GM18858 (cell line): ENCODE data around the gene ADSS1.
"Not testable (repeated sequence)": the region's sequence is repeated elsewhere in the genome, so short reads cannot be mapped to it uniquely, and the experiment has no call there.

Experiments
- ATAC-seq: cut with Tn5 transposase; IDR thresholded peaks from one replicate; pipeline ENCODE4 v1.9.1; 2021; ENCODE audit not compliant: unreplicated experiment

Gene ADSS1

DNA sequence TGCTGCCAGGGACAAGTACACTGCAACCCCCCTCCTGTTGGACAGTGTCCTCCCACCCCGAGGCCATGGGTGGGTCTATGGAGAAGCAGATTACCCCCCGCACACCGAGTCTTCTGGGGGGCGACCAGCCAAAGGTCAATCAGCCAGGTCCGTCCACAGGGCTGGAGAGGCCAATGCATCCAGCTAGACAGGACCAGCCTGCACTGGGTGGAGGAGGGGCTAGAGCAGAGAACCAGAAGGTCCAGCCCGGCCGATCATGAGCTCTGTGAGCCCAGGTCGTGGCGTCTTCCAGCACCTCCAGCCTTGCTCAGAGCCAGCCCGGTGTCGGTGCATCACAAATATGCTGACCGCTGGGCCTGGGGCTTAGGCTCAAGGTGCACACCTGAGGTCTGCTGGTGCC is 8.2 kb upstream of the ADSS1 start:
- ATAC-seq, result no peak

DNA sequence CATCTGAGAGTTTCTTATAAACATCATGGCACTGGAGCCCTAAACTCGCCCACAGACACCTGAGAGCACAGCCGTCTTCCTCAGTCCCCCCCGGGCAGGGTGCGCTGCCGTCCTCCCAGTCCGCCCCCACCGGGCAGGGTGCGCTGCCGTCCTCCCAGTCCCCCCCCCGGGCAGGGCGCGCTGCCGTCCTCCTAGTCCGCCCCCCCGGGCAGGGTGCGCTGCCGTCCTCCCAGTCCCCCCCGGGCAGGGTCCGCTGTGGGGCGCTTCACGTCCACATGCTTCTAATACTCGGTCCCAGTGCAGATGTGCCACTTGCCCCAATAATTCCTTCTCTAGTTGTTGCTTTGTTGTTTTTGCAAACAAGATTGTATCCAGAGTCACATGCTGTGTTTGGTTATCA is 6.9 kb upstream of the ADSS1 start:
- no peak for ATAC-seq

DNA sequence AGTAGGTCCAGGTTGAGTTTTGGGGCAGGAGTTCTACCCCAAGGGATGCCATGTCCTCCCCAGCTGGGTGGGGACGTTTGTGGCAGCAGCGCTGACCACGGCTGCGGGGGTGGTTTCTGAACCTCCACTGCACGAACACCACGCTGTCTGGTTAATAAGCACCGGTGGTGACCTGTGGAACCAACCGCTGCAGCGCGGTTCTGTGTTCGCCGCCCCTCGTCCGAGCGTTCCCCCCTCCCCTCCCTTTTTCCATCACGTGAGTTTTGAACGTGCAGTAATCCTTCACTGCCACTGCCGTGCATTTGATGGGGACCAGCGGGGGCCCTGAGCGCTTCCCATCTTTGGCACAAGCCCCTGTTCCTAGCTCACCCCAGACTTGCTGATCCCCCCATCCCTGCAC is 6.4 kb upstream of the ADSS1 start:
- ATAC-seq, result no peak

DNA sequence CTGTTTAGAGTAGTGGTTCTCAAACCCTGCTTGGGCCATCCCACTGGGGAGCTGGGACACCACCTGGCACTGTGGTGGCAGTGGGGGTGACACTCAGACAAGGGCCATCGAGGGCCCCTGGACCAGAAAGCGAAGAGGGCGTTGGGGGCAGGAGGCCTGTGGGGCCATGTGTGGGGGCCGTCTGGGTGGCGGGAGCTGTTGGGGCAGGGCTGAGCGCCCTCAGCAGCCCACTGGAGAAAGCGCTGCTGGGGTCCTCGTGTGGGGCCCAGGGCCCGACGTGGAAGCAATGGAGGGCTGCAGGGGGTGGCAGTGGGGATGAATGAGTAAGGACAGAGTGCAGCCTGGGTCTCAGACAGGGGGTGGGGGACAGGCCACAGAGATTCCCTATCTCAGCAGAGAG is 5.9 kb upstream of the ADSS1 start:
- no peak for ATAC-seq

DNA sequence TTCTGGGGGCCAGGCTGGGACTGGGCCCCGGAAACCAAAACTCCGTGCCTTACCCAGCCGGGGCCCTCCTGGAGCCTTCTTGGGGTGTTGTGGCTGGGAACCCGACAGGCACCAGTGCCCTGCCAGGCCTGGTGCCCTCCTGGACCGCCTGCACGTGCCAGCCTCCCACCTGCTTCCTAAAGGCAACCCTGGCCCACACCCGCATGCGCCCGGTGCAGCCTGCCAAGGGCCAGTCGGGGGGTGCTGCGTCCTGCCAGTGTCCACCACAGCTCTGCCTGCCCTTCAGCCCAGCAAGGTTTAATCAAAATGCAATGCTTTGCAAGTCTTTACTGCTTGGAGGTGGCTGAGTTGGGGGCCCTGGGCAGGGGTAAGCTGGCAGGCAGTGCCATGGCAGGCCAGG is 5.2 kb upstream of the ADSS1 start:
- ATAC-seq, result no peak

DNA sequence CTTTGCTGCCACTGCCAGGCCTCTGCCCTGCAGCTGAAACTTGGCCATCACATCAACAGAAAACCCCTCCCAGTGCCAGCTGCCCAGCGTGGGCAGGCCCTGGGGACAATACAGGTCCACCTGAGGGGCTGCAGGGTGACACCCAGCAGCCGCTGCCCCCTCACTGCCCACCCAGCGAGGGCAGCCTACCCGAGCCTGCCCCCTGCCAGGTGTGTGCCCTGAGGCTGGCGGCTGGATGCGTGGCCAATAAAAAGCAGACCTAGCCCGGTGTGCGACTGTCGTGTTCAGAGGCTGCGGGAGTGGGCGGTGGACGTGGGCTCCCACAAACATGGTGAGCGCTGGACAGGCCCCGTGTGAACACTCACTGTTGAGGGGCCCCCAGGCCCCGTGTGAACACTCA is 4.7 kb upstream of the ADSS1 start:
- ATAC-seq, result no peak

DNA sequence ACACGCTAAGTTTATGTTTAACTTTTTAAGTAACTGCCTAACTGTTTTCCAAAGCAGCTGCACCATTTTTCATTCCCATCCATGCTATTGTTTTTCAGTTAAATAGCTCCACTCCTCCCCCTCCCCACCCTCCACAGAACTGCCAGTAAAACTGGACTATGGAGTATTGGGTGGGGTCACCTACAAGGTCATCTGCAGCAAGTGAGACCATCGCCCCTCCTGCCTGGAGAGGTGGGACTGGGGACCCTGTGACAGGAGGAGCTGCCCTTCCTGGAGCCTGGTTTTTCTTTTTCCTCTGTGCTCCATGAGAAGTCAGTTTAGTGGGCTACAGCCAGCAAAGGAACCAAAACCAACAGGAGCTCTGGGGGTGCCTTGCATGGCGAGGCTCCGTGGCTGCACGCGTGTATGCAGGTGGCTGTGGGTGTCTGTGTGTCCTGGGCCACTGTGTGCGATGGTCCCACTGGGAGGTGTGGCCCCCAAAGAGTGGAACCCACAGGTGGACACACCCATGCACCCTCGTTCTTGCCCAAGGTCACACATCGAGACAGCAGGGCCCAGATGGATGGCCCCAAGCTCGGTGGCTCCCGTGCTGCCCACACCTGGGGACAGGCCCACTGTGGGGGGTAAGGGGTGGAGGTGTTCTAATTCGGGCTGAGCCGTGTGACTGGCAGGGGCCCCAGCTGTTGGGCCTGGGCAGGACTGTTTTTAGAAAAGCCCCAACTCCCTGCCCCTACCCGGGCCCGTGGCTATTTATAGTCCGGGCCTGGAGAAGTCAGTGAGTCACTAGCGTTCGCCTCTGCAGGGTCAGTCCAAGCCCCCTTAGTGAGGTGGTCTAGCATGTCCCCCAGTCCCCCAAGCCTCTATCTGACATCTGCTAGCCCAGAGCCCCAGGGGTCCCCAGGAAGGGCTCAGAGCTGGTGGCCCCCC is 2.3 kb upstream of the ADSS1 start:
- no peak for ATAC-seq

DNA sequence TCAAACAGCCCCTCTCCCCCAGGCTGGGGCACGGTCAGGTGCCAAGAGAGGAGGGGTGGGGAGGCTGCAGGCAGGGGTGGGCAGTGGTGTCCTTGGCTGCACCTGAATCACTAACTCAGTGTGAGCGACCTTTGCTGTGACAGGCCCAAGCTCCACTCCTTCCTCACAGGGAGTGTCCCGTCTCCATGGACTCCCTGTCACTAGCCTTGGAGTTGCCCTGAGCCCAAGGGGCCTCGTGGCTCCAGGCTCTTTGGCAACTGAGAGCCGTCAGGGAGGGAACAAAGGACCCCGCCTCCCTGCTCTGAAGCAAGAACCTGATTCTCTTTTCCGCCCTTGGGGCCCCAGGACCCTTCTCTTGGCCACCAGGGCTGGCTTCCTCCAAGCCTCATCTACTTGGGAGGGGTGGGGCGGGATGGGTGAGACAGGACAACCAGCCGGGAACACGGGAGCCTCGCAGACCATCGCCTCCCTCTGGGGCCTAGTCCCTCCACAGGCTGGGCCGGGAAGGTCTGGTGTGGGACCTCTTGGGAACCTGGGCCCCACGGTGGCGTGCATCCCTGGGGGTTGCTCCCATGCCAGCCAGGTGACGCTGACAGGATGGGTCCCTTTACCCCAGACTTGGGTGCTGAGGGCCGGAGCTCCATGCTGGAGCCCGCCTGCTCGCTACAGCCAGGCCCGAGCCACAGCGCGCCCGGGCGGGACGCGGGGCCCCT is 935 bp upstream of the ADSS1 start:
- ATAC-seq, result no peak

DNA sequence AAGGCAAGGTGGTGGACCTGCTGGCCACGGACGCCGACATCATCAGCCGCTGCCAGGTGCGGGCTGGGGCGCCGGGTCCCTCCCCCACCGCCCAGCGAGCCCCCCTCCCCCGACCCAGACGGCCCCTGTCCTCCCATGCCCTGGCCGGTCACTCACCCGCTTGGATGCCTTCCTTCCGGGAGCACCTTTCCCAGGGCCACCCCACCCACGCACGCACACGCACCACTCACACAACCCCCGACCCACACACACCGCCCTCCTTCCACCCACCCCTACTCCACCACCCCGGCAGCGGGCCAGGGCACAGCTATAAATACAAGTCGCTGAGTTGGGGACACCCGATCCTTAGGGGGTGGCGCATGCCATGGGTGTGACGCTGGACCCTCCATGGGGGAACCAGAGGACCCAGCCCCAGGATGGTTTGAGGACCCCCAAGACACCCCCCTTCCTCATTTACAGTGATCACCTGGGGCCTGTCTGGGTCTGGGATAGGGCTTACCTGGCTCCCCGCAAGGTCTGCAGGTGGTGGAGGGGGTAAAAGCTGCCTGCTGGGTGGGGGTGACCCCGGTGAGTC is 465 bp downstream of the ADSS1 start:
- no peak for ATAC-seq

DNA sequence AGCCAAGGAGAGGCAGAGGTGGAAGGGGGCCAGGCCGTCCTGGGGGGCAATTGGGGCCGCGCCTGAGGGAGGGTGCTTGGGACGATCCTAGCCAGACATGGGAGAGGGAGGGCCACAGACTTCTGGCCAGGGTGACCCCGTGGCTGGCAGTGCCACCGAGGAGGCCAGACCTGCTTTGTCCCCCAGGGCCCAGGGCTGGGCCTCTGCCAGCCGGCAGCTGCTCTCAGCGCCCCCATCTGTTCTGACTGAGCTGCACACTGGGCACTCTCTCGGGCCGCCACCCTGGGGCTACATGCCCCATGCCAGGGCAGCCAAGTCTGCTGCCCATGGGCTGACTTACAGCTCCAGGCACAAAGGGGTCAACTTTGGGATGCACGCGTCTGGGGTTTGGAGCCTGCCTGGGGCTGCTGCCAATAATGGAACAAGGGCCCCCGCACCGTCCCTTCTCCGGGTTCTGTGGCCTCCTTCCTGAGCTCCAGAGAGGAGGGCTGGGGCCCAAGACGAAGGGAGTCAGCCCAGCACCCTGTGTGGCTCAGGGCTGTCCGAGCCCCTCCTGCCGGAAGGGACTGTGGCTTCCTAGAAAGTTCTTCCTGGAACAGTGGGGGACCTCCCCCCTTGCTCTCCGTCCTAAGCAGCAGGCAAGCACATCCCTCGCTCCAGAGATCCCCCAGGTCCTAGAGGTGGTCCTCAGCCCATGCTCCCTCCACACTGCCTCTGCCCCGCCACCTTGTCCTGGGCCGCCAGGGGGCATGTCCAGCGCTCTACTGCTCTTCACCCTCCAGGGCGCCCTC is 1.1 kb downstream of the ADSS1 start:
- ATAC-seq, result no peak

DNA sequence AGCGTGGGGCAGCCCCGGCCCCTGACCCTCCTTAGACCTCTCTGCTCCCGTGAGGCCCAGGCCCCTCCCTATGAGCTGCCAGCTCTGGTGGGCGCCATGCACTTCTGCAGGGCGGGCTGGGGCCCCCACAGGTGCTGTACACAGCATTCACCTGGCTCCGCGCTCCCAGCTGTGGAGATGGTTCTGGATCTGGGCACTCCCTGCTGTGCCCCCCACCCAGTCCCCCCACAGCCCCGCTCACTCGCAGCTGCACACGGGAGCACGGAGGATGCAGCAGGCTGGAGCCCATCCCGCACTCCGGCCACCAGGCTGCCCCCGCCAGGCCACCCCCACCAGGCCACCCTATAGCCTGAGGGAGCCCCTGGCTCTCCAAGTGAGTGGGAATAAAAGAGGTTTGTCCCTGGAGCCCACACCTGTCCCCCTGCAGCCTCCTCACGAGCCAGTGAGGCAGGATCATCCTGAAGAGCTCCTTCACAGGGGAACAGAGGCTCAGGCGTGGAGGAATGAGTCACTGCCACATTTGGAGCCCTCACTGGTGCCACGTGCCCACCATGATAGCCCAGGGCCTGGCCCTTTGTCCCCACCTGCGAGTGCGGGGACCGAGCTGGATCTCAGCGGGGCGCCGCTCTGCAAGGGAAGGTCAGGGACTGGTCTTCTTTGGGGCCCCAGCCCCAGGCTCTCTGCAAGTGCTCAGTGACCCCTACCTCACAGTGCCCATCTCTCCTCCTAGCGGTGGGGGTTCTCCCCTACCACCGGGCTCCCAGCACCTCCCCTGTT is 1.9 kb downstream of the ADSS1 start:
- ATAC-seq, result no peak

DNA sequence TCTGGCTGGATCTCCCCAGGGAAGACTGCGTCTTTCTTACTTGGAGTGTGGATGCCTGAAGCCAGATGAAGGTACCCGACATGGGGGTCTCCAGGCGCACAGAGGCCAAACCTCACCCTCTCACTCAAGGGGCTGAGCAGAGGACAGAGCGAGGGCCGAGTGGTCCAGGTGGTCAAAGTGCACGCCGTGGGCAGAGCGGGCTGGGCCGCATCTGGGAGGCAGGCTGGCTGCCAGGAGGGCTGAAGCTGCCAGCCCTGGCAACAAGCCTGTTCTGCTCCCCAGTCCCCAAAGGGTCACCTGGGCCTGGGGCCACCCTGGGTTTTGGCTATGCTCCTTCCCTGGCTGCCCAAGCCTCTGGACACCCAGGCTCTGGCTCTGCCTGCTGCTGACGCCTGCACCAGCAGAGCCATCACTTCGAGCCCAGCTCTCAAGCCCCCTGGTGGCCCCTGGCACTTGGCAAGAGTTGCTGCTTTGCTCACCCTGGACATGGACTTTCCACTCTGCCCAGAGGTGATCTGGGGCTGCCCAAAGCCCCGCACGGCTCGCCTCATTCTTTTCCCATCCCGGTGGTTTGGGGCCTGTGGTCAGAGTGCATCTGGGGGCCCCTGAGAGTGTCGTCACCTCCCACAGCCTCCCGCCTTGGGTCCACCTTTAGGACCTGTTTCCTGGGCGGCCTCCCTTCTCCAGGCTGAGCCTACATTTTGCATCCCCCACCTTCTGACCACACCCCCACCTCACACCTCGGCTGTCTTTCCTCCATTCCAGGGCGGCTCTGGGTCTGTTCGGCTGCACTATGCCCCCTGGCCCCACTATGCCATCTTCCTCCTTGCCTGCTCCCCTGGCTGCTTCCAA is 2.8 kb downstream of the ADSS1 start:
- ATAC-seq, result no peak

DNA sequence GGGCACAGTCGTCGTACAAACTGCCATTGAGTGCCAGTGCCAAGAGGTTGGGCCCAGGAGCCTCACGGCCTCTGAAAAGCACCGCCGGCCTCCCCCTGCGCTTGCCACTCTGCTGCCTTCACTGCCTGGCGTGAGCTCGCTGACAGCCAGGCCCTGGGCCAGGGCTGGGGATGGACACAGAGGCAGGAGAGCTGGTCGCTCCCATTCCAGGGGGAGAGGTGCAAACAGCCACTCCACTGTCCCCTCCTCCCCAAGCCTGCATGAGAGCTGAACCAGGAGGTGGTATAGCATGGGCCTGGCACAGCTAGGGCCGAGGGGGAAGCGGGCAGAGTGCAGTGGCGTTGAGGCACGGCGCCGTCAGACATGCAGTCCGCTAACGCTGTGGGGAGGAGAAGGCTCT is 4.6 kb downstream of the ADSS1 start:
- no peak for ATAC-seq

DNA sequence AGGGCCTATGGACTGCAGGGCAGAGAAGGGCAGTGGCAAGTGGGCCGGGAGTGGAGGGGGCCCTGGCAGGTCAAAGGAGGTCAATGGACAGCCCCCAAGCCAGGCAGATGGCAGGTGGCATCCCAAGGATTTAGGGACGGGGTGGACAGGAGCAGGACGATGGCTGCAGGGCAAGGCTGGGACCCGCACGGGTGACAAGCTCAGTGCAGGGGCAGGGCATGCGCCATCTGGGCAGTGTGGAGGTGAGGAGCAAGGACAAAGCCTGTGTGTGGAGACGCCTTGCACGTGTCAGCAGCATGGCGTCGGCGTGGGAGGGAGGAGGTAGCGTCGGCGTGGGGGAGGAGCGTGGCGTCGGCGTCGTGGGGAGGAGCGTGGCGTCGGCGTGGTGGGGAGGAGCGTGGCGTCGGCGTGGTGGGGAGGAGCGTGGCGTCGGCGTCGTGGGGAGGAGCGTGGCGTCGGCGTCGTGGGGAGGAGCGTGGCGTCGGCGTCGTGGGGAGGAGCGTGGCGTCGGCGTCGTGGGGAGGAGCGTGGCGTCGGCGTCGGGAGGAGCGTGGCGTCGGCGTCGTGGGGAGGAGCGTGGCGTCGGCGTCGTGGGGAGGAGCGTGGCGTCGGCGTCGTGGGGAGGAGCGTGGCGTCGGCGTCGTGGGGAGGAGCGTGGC is 5.3 kb downstream of the ADSS1 start:
- ATAC-seq, result not testable (repeated sequence)

DNA sequence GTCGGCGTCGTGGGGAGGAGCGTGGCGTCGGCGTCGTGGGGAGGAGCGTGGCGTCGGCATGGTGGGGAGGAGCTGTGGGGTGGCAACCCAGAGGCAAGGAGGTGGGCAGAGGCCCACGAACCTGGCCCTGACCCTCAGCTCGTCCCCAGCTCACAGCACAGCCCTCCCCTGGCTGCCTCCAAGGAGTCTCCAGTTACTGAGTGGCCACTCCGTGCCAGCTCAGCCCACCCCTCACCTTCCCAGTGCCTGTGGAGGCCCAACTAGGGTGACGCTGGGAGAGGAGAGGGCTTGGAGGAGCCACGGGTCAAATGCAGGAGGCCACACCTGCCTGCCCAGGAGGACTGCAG is 5.8 kb downstream of the ADSS1 start:
- ATAC-seq, result no peak

DNA sequence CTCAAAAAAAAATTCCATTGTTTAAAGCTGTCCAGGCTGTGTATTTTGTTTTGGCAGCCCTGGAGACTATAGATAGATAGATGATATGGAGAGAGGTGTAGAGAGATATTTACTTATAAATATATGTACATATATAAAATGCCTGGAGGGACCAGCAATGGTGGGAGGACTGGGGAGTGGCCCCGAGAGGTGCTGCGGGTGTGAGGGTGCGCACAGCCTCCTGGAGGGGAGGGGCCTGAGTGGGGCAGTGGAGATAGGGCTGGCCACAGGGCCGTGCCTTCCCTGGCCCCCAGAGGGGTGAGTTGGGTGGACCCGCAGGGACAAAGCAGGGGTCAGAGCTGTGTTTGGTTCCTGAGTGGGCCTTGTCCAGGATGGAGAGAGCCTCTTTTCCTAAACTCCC is 6.5 kb downstream of the ADSS1 start:
- ATAC-seq, result no peak

DNA sequence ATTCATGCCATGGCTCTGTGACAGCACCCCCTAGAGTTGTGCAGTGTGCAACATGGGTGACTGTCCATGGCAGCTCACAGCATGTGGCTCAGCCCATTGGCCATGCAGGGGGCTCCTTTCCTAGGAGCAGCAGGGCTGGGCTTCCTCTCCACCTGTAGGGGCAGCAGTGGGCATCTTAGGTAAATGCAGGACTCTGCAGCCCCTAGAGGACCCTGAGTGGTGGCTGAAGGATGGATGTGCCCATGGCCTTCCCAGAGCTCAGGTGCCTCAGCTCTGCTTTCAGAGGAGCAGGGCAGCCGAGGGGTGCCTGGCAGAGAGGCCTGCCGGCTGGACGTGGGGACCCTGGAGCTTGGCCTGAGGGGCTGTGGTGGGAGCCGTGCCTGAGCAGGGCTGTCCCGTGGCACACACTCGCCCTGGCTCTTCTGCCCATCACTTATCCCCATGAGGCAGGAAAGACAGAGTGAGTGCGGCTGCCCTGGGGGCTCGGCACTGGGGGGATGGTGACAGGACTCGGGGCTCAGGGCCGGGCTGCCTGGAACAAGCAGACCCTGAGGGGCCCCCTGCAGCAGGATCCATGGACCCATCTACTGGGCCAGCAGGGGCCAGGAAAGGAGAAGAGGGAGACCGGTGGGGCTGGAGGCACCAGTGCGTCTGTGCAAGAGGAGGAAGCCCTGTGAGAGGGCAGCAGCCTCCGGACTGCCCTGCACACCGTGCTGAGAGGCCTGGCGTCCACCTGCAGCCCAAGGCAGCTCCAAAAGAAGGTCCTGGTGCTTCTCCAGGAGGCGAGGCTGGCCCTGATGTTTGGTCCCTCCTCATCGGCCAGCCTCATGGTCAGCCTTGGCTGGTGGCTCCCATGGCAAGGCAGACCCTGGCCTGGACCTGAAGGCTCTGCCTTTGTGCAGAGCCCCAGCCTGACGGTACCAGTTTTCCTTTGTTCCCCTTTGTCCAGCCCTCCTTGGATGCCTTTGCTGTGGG is 7.6 kb downstream of the ADSS1 start:
- ATAC-seq, result no peak

DNA sequence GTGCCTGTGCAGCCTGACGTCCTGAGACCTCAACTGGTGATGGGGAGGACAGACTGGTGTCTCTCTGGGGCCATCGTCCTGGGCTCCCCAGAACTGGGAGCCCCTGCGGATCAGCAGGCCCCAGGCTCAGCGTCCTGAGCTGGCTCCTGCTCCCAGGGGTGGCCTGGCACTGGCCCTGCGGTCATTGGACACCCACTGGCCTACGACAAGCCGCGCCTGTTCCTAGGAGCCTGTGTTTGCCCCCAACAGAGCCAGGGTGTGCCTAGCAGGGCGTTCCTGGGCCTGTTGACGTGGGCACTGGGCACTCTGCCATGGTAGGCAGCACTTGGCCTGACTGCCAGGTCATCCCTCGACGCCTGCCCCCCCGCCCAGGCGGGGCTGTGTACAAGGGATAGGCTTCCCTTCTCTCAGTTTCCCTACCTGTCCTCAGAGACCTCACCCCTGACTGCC is 8.4 kb downstream of the ADSS1 start:
- no peak for ATAC-seq
